Bronchial epithelial cell (primary cell): ENCODE data around the gene CCN6. TPM values are rescaled to one million over a fixed set of nuclear protein-coding genes. Genes with fewer than 3 reads are reported as not detected.

Experiments used
- DNase-seq: peaks from one replicate; pipeline ENCODE4 v3.0.0-alpha.2; 2010; ENCODE audit warnings: low read depth
- FAIRE-seq: peaks from 2 replicates; lab custom pipeline; 2011; peaks lifted over from hg19 to GRCh38; lab: Jason Lieb, UNC
- H3K27me3 ChIP-seq: 2 replicates; pipeline ENCODE4 v1.5.1; 2011; ENCODE audit warnings: low read length; ENCODE audit not compliant: control insufficient read depth, insufficient read depth
- H3K36me3 ChIP-seq: 2 replicates; pipeline ENCODE4 v1.5.1; 2011; ENCODE audit warnings: low read length; ENCODE audit not compliant: control insufficient read depth, insufficient read depth
- H3K4me3 ChIP-seq: 2 replicates; pipeline ENCODE4 v1.5.1; 2011; ENCODE audit warnings: mild to moderate bottlenecking, low read depth, low read length, control low read depth
- CTCF ChIP-seq: IDR thresholded peaks from 2 replicates; pipeline ENCODE4 v1.5.1; 2011; ENCODE audit warnings: mild to moderate bottlenecking, moderate library complexity, low read length, control low read depth, inconsistent platforms; ENCODE audit not compliant: insufficient read depth, severe bottlenecking
- total RNA-seq: library from RNA; depleted of rRNA; stranded (reverse); fragments of >200 nt; gene quantifications from 2 replicates; pipeline ENCODE4 v1.2.1, GENCODE V29; 2014

CCN6 gene
- total RNA-seq, 1 donor from 2014 or later = not detected

GRCh38 chr6:112024464-112024863 is 29.4 kb upstream of the CCN6 start:
- no peaks in the 10 kb centered on the region for H3K27me3 ChIP-seq
- no peak overlapping the region for H3K4me3 ChIP-seq
- TF ChIP-seq CTCF = no peak
- DNase-seq = no peak
- H3K36me3 ChIP-seq = no peaks in the 10 kb centered on the region
- no peak for FAIRE-seq

GRCh38 chr6:112026933-112027332 is 27.0 kb upstream of the CCN6 start:
- no peak for TF ChIP-seq CTCF
- no peaks in the 10 kb centered on the region for H3K27me3 ChIP-seq
- H3K4me3 ChIP-seq = no peak overlapping the region
- no peaks in the 10 kb centered on the region for H3K36me3 ChIP-seq
- DNase-seq (no peak), FAIRE-seq (no peak)

GRCh38 chr6:112027942-112028674 is 25.8 kb upstream of the CCN6 start:
- TF ChIP-seq CTCF = no peak
- FAIRE-seq = no peak

GRCh38 chr6:112029045-112029822 is 24.7 kb upstream of the CCN6 start:
- no peaks in the 10 kb centered on the region for H3K36me3 ChIP-seq
- H3K27me3 ChIP-seq = no peaks in the 10 kb centered on the region
- no peak overlapping the region for H3K4me3 ChIP-seq
- FAIRE-seq = no peak
- peak; percentile 62 for DNase-seq
- peak; percentile 75 for TF ChIP-seq CTCF

More at GRCh38 chr6:112027942-112028674, 25.8 kb upstream of the CCN6 start:
- Histone ChIP-seq H3K27me3 (no peaks in the 10 kb centered on the region), H3K36me3 (no peaks in the 10 kb centered on the region), H3K4me3 (no peak overlapping the region)
- DNase-seq = peak; percentile 42

GRCh38 chr6:112030206-112030960 is 23.5 kb upstream of the CCN6 start:
- H3K36me3 ChIP-seq = no peaks in the 10 kb centered on the region
- no peaks in the 10 kb centered on the region for H3K27me3 ChIP-seq
- TF ChIP-seq CTCF = no peak
- FAIRE-seq (no peak), DNase-seq (no peak)
- H3K4me3 ChIP-seq = no peak overlapping the region
